Neural progenitor cell (in vitro differentiated cells): Measurements from ENCODE around the gene ATP6V0C. TPM values are rescaled to one million over a fixed set of nuclear protein-coding genes. Genes with fewer than 3 reads are reported as not detected.

Source experiments
- DNase-seq: peaks from one replicate; pipeline ENCODE4 v3.0.0-alpha.2; 2016; ENCODE audit warnings: low spot score
- H2AFZ ChIP-seq: fragments of 200-600 bp; sonication (generic); replicated peaks from 2 replicates; pipeline ENCODE4 v1.6.1; 2016; ENCODE audit warnings: antibody characterized with exemption
- H3F3A ChIP-seq: fragments of 200-600 bp; sonication (generic); 2 replicates; pipeline ENCODE4 v1.6.1; 2016; ENCODE audit warnings: antibody characterized with exemption, low read depth
- H3K27ac ChIP-seq: fragments of 200-600 bp; sonication (generic); 2 replicates; pipeline ENCODE4 v1.5.1; 2016; ENCODE audit warnings: mild to moderate bottlenecking
- H3K27me3 ChIP-seq: fragments of 200-600 bp; sonication (generic); 2 replicates; pipeline ENCODE4 v1.6.1; 2016; ENCODE audit warnings: mild to moderate bottlenecking, moderate library complexity
- H3K36me3 ChIP-seq: fragments of 200-600 bp; sonication (generic); 2 replicates; pipeline ENCODE4 v1.5.1; 2016
- H3K4me1 ChIP-seq: fragments of 200-600 bp; sonication (generic); 2 replicates; pipeline ENCODE4 v1.6.1; 2016; ENCODE audit warnings: mixed run types
- H3K4me2 ChIP-seq: fragments of 200-600 bp; sonication (generic); 2 replicates; pipeline ENCODE4 v1.6.1; 2016
- H3K4me3 ChIP-seq: fragments of 200-600 bp; sonication (generic); 2 replicates; pipeline ENCODE4 v1.5.1; 2016
- H3K79me2 ChIP-seq: fragments of 200-600 bp; sonication (generic); 2 replicates; pipeline ENCODE4 v1.6.1; 2016; ENCODE audit warnings: low read depth
- H3K9ac ChIP-seq: fragments of 200-600 bp; sonication (generic); 2 replicates; pipeline ENCODE4 v1.6.1; 2016
- H3K9me3 ChIP-seq: fragments of 200-600 bp; sonication (generic); 2 replicates; pipeline ENCODE4 v1.5.1; 2016; ENCODE audit warnings: low read depth
- H4K20me1 ChIP-seq: fragments of 200-600 bp; sonication (generic); 2 replicates; pipeline ENCODE4 v1.6.1; 2016; ENCODE audit warnings: low read depth
- H3K27ac Mint-ChIP-seq: 3 replicates; pipeline ENCODE4 v1.8.0; 2021; ENCODE audit warnings: mixed read lengths
- H3K27me3 Mint-ChIP-seq: 2 replicates; pipeline ENCODE4 v1.8.0; 2022; ENCODE audit warnings: low read depth, mild to moderate bottlenecking, inconsistent platforms, moderate library complexity, mixed read lengths; ENCODE audit not compliant: insufficient read depth
- H3K36me3 Mint-ChIP-seq: 3 replicates; pipeline ENCODE4 v1.8.0; 2021; ENCODE audit warnings: mixed read lengths
- H3K4me1 Mint-ChIP-seq: 3 replicates; pipeline ENCODE4 v1.8.0; 2021; ENCODE audit warnings: mixed read lengths
- H3K4me3 Mint-ChIP-seq: 3 replicates; pipeline ENCODE4 v1.8.0; 2021; ENCODE audit warnings: mild to moderate bottlenecking, moderate library complexity, mixed read lengths
- H3K9me3 Mint-ChIP-seq: 3 replicates; pipeline ENCODE4 v1.8.0; 2020; ENCODE audit warnings: mixed read lengths
- EZH2 ChIP-seq: fragments of 200-600 bp; sonication (generic); IDR thresholded peaks from 2 replicates; pipeline ENCODE4 v1.6.1; 2017; ENCODE audit warnings: antibody characterized with exemption, mild to moderate bottlenecking, moderate library complexity
- EZH2phosphoT487 ChIP-seq: fragments of 200-600 bp; sonication (generic); IDR thresholded peaks from 2 replicates; pipeline ENCODE4 v1.6.1; 2017; ENCODE audit warnings: antibody characterized with exemption
- total RNA-seq: library from RNA; depleted of rRNA; stranded (reverse); fragments of >200 nt; gene quantifications from 2 replicates; pipeline ENCODE4 v1.2.3, GENCODE V29; 2015; ENCODE audit warnings: low replicate concordance
- TF ChIP-seq, protein P1 (sequence below): fragments of 200-600 bp; sonication (generic); IDR thresholded peaks from 2 replicates; pipeline ENCODE4 v1.5.1; 2017; ENCODE audit warnings: antibody characterized with exemption, mild to moderate bottlenecking

Gene ATP6V0C
- total RNA-seq, 1 donor from 2014 or later = 11.6 TPM

DNA sequence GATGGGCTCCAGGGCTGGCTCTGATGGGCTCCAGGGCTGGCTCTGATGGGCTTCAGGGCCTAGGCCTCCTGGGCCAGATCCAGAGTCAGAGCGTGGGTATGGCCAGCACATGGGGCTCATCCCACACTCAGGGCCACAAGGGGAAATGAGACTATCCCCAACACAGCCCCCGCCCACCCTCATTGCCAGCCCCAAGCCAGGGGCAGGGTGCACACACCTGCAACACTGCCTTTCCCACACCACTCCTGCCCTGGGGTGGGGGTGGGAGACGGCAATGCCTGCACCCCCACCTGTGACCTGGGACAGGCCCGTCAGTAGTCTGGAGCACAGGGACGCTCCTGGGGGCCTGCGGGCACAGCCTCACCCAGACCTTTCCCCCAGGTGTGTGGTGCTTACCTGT lies 14.3 kb upstream of the ATP6V0C start:
- Mint-ChIP-seq H3K27me3 (peaks cover 2% of the 10 kb centered on the region), H3K4me3 (no peak overlapping the region), H3K4me1 (peaks cover 3% of the 10 kb centered on the region), H3K36me3 (peaks cover 3% of the 10 kb centered on the region), H3K9me3 (no peaks in the 10 kb centered on the region), H3K27ac (no peak overlapping the region)
- no peak overlapping the region for H2AFZ ChIP-seq
- no peaks in the 10 kb centered on the region for H3K36me3 ChIP-seq
- no peak for DNase-seq
- no peaks in the 10 kb centered on the region for H3K27me3 ChIP-seq
- H3K9ac ChIP-seq = no peak overlapping the region
- H4K20me1 ChIP-seq = no peaks in the 10 kb centered on the region
- H3K79me2 ChIP-seq = no peaks in the 10 kb centered on the region
- peaks cover 6% of the 10 kb centered on the region for H3K4me1 ChIP-seq
- H3K9me3 ChIP-seq = no peaks in the 10 kb centered on the region
- TF ChIP-seq EZH2phosphoT487 = no peak
- TF ChIP-seq EZH2 = no peak
- TF ChIP-seq, protein P1, sequence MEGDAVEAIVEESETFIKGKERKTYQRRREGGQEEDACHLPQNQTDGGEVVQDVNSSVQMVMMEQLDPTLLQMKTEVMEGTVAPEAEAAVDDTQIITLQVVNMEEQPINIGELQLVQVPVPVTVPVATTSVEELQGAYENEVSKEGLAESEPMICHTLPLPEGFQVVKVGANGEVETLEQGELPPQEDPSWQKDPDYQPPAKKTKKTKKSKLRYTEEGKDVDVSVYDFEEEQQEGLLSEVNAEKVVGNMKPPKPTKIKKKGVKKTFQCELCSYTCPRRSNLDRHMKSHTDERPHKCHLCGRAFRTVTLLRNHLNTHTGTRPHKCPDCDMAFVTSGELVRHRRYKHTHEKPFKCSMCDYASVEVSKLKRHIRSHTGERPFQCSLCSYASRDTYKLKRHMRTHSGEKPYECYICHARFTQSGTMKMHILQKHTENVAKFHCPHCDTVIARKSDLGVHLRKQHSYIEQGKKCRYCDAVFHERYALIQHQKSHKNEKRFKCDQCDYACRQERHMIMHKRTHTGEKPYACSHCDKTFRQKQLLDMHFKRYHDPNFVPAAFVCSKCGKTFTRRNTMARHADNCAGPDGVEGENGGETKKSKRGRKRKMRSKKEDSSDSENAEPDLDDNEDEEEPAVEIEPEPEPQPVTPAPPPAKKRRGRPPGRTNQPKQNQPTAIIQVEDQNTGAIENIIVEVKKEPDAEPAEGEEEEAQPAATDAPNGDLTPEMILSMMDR = no peak
- H3K4me3 ChIP-seq = no peak overlapping the region
- H3F3A ChIP-seq = peaks cover 4% of the 10 kb centered on the region
- no peak overlapping the region for H3K4me2 ChIP-seq
- no peak overlapping the region for H3K27ac ChIP-seq

DNA sequence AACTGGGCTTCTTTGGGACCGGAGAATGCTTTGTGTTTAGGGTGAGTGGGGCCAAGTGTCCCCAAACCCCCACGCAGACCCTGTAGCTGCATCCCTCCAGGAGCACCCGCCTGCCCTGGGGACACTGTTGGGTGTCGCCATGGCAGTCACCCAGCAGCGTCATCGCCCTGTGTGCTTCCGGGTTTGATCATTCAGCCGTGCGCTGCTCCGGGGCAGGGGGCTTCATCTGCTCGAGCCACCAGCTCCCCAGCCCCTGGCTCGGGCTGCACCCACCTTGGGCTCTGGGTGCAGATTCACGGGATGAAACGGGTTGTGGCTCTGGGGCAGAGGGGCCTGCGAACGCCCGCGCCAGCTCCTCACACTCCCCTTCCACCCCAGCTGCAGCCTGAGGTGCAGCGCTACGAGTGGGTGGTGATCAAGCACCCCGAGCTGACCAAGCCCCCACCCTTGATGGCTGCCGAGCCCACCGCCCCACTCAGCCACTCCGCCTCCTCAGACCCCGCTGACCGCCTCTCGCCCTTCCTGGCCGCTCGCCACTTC lies 13.8 kb upstream of the ATP6V0C start:
- TF ChIP-seq EZH2phosphoT487 = no peak
- no peak for TF ChIP-seq EZH2
- TF ChIP-seq, protein P1 = no peak
- H4K20me1 ChIP-seq = no peaks in the 10 kb centered on the region
- H3K4me3 ChIP-seq = no peak overlapping the region
- Mint-ChIP-seq H3K4me3 (no peak overlapping the region), H3K4me1 (peaks cover 3% of the 10 kb centered on the region), H3K27me3 (peaks cover 3% of the 10 kb centered on the region), H3K27ac (no peak overlapping the region), H3K9me3 (no peaks in the 10 kb centered on the region), H3K36me3 (peaks cover 3% of the 10 kb centered on the region)
- H3K4me2 ChIP-seq = no peak overlapping the region
- H3K79me2 ChIP-seq = no peaks in the 10 kb centered on the region
- H3K9ac ChIP-seq = no peak overlapping the region
- H3K27ac ChIP-seq = no peak overlapping the region
- H3K4me1 ChIP-seq = peaks cover 6% of the 10 kb centered on the region
- H3K36me3 ChIP-seq = no peaks in the 10 kb centered on the region
- DNase-seq = no peak
- no peak overlapping the region for H2AFZ ChIP-seq
- peaks cover 4% of the 10 kb centered on the region for H3F3A ChIP-seq
- H3K9me3 ChIP-seq = no peaks in the 10 kb centered on the region
- H3K27me3 ChIP-seq = no peaks in the 10 kb centered on the region

DNA sequence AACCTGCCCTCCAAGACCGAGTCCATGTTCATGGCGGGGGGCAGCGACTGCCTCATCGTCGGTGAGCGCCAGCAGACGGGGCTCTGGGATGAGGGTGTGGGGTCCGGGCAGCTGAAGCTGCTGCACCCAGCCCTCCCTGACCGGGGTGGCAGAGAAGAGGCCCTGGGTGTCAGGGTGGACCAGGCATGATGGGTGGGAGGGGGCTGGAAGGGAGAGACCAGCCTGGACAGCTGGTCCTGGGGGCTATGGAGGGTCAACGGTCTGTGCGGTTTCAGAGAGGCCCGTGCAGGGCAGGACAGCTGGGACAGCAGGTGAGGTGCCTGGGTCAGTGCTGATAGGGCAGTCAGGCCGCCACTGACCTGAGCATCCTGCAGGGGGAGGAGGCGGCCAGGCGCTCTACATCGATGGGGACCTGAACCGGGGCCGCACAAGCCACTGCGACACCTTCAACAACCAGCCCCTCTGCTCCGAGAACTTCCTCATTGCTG lies 13.3 kb upstream of the ATP6V0C start:
- H3K27me3 ChIP-seq = no peaks in the 10 kb centered on the region
- no peak overlapping the region for H2AFZ ChIP-seq
- no peak overlapping the region for H3K27ac ChIP-seq
- H3K27ac Mint-ChIP-seq = no peak overlapping the region
- peaks cover 6% of the 10 kb centered on the region for H3K4me1 ChIP-seq
- H3K36me3 ChIP-seq = no peaks in the 10 kb centered on the region
- no peaks in the 10 kb centered on the region for H3K9me3 ChIP-seq
- H3K9ac ChIP-seq = no peak overlapping the region
- H3K4me1 Mint-ChIP-seq = peaks cover 3% of the 10 kb centered on the region
- H3K27me3 Mint-ChIP-seq = peaks cover 3% of the 10 kb centered on the region
- H3K9me3 Mint-ChIP-seq = no peaks in the 10 kb centered on the region
- no peaks in the 10 kb centered on the region for H4K20me1 ChIP-seq
- no peaks in the 10 kb centered on the region for H3K79me2 ChIP-seq
- peak; percentile 29 for DNase-seq
- H3F3A ChIP-seq = peaks cover 4% of the 10 kb centered on the region
- peaks cover 3% of the 10 kb centered on the region for H3K36me3 Mint-ChIP-seq
- H3K4me3 Mint-ChIP-seq = no peak overlapping the region
- no peak overlapping the region for H3K4me2 ChIP-seq
- TF ChIP-seq, protein P1 = no peak
- no peak for TF ChIP-seq EZH2phosphoT487
- TF ChIP-seq EZH2 = no peak
- H3K4me3 ChIP-seq = no peak overlapping the region
